Esophagus muscularis mucosa (tissue), 4 donors: Measurements from ENCODE around the gene AMOT.

Experiments
- EP300 ChIP-seq: sonication (generic); formaldehyde crosslinking; IDR thresholded peaks from one replicate; pipeline ENCODE4 v1.6.1; 2017; ENCODE audit warnings: antibody characterized with exemption
- POLR2A ChIP-seq: fragments of 450-650 bp; IDR thresholded peaks from one replicate; pipeline ENCODE4 v1.6.1; 2017; ENCODE audit warnings: antibody characterized with exemption, moderate library complexity, mild to moderate bottlenecking, low read depth
- POLR2AphosphoS5 ChIP-seq, 2 donors: sonication (generic); formaldehyde crosslinking; IDR thresholded peaks; one replicate each; pipeline ENCODE4 v1.6.1; 2017; ENCODE audit warnings: antibody characterized with exemption in 2 of 2
- TF ChIP-seq, protein P1 (sequence below), 3 experiments: fragments of 200-600 bp in 2 of 3; fragments of 450-650 bp in 1 of 3; sonication (generic) in 2 of 3; IDR thresholded peaks; one replicate each; pipeline ENCODE4 v1.5.1; 2017 to 2019; ENCODE audit warnings: antibody characterized with exemption in 3 of 3, mild to moderate bottlenecking in 2 of 3, moderate library complexity in 1 of 3

DNA sequence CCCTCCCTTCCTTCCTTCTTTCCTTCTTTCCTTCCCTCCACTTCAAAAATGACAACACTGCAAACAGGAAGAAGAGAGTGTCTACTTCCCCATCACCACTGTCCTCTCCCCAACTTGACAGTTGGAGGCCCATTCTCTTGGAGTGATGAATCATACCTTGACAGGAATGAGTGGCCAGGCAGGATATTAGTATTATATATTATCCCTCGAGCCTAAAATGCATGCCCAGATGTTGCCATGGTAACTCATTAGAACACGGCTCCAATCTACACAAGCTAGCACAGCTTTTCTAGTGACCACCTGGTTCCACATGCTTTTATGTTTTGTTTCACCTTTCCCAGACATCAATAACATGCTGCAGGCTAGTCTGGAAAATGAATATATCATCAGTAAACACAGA, 89.6 kb downstream of the AMOT start:
- no peak for TF ChIP-seq EP300
- TF ChIP-seq, protein P1, sequence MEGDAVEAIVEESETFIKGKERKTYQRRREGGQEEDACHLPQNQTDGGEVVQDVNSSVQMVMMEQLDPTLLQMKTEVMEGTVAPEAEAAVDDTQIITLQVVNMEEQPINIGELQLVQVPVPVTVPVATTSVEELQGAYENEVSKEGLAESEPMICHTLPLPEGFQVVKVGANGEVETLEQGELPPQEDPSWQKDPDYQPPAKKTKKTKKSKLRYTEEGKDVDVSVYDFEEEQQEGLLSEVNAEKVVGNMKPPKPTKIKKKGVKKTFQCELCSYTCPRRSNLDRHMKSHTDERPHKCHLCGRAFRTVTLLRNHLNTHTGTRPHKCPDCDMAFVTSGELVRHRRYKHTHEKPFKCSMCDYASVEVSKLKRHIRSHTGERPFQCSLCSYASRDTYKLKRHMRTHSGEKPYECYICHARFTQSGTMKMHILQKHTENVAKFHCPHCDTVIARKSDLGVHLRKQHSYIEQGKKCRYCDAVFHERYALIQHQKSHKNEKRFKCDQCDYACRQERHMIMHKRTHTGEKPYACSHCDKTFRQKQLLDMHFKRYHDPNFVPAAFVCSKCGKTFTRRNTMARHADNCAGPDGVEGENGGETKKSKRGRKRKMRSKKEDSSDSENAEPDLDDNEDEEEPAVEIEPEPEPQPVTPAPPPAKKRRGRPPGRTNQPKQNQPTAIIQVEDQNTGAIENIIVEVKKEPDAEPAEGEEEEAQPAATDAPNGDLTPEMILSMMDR (IDR thresholded peaks at IDR 0.05) = no peak
- TF ChIP-seq POLR2A = no peak
- no peak for TF ChIP-seq POLR2AphosphoS5 (IDR thresholded peaks at IDR 0.05)
